ENCODE results near the gene FAM184A.

FAM184A gene

DNA sequence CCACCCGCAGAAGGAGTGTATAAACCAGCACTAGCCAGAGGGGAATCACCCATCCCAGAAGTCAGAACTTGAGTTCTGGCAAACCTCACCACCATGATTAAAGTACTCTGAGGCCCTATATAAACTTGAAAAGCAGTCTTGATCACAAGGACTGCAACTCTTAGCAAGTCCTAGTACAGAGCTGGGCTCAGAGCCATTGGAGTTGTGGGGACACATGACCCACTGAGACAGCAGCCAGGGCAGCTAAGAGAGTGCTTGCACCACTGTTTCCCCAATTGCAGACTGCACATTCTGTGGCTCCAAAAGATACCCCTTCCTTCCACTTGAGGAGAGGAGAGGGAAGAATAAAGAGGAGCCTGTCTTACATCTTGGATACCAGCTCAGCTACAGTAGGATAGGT, 138.8 kb downstream of the FAM184A start:
- Histone ChIP-seq H3K27ac (ENCODE audit: low read length) (no peak overlapping the region), H3K4me3 (ENCODE audit: low read depth in 1 of 2, low read length in 2 of 2) (no peak overlapping the region), H3K4me1 (ENCODE audit: insufficient read depth, low read length) (peaks cover 18% of the 10 kb centered on the region), H3K9ac (ENCODE audit: low read depth, low read length) (no peak overlapping the region), H3K79me2 (ENCODE audit: insufficient read depth, low read length) (peaks cover 35% of the 10 kb centered on the region), H2AFZ (ENCODE audit: low read depth, low read length) (no peak overlapping the region), H3K9me3 (ENCODE audit: insufficient read depth, low read length, severe bottlenecking) (no peaks in the 10 kb centered on the region), H3K4me2 (ENCODE audit: insufficient read depth, low read length) (no peak overlapping the region), H4K20me1 (ENCODE audit: insufficient read depth, low read length) (no peaks in the 10 kb centered on the region), H3K27me3 (ENCODE audit: insufficient read depth, low read length, poor library complexity) (no peaks in the 10 kb centered on the region), H3K36me3 (ENCODE audit: insufficient read depth, low read length) (no peaks in the 10 kb centered on the region)
- no peak for TF ChIP-seq EZH2 (IDR thresholded peaks at IDR 0.05; ENCODE audit: borderline replicate concordance, low read depth, low read length, severe bottlenecking)
- TF ChIP-seq, protein P1, sequence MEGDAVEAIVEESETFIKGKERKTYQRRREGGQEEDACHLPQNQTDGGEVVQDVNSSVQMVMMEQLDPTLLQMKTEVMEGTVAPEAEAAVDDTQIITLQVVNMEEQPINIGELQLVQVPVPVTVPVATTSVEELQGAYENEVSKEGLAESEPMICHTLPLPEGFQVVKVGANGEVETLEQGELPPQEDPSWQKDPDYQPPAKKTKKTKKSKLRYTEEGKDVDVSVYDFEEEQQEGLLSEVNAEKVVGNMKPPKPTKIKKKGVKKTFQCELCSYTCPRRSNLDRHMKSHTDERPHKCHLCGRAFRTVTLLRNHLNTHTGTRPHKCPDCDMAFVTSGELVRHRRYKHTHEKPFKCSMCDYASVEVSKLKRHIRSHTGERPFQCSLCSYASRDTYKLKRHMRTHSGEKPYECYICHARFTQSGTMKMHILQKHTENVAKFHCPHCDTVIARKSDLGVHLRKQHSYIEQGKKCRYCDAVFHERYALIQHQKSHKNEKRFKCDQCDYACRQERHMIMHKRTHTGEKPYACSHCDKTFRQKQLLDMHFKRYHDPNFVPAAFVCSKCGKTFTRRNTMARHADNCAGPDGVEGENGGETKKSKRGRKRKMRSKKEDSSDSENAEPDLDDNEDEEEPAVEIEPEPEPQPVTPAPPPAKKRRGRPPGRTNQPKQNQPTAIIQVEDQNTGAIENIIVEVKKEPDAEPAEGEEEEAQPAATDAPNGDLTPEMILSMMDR (IDR thresholded peaks at IDR 0.05; ENCODE audit: borderline replicate concordance, extremely low read depth, low read length, poor library complexity, severe bottlenecking), result no peak
- DNase-seq (no peak), ATAC-seq (ENCODE audit: insufficient read depth, low read depth) (no peak)

DNA sequence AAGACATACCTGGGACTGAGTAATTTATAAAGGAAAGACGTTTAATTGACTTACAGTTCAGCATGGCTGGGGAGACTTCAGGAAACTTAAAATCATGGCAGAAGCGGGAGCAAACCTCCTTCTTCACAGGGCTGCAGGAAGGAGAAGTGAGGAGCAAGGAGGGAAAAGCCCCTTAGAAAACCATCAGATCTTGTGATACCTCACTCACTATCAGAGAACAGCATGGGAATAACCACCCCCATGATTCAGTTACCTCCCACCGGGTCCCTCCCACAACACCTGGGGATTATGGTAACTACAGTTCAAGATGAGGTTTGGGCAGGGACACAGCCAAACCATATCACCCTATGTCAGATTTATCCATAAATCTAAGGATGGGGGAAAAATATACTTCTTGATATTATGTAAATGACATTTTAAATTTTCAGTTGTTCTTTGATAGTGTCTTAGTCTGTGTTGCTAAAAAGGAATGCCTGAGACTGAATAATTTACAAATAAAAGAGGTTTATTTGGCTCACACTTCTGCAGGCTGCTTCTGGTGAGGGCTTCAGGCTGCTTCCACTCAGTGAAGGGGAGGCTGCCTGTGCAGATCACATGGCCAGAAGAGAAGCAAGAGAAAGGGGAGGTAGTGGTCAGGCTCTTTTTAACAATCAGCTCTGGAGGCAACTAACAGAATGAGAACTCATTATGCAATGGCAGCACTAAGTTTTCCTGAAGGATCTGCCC, 142.3 kb downstream of the FAM184A start:
- no peaks in the 10 kb centered on the region for H3K27me3 ChIP-seq (ENCODE audit: insufficient read depth, low read length, poor library complexity)
- H3K4me3 ChIP-seq (ENCODE audit: low read depth in 1 of 2, low read length in 2 of 2), result peak overlapping the region in 1 of 2 experiments; percentile 78; a peak in 1 of 4 replicates
- peaks cover 19% of the 10 kb centered on the region for H3K36me3 ChIP-seq (ENCODE audit: insufficient read depth, low read length)
- peaks cover 67% of the 10 kb centered on the region for H3K79me2 ChIP-seq (ENCODE audit: insufficient read depth, low read length)
- DNase-seq (no peak), ATAC-seq (ENCODE audit: insufficient read depth, low read depth) (no peak)
- no peak overlapping the region for H2AFZ ChIP-seq (ENCODE audit: low read depth, low read length)
- no peaks in the 10 kb centered on the region for H3K9me3 ChIP-seq (ENCODE audit: insufficient read depth, low read length, severe bottlenecking)
- H3K4me2 ChIP-seq (ENCODE audit: insufficient read depth, low read length), result peak overlapping the region; percentile 82
- H4K20me1 ChIP-seq (ENCODE audit: insufficient read depth, low read length), result peaks cover 10% of the 10 kb centered on the region; the same call in 1 of the 2 replicates
- H3K27ac ChIP-seq (ENCODE audit: low read length), result no peak overlapping the region
- peaks cover 41% of the 10 kb centered on the region for H3K4me1 ChIP-seq (ENCODE audit: insufficient read depth, low read length)
- no peak for TF ChIP-seq EZH2 (IDR thresholded peaks at IDR 0.05; ENCODE audit: borderline replicate concordance, low read depth, low read length, severe bottlenecking)
- TF ChIP-seq, protein P1 (IDR thresholded peaks at IDR 0.05; ENCODE audit: borderline replicate concordance, extremely low read depth, low read length, poor library complexity, severe bottlenecking), result no peak
- H3K9ac ChIP-seq (ENCODE audit: low read depth, low read length), result no peak overlapping the region

DNA sequence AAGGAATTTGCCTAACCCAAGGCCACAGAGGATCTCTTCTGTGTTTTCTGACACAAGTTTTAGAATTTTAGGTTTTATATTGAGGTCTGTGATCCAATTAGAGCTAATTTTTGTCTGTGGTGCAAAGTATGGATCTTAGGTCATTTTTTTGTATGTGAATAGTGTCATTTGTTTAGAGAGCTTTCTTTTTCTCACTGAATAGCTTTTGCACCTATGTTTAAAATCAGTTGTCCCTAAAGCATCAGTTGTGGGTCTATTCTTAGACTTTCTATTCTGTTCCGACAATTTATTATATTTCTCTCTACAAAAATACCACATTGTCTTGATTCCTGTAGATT, 143.2 kb downstream of the FAM184A start:
- H3K36me3 ChIP-seq (ENCODE audit: insufficient read depth, low read length), result peaks cover 28% of the 10 kb centered on the region
- H3K79me2 ChIP-seq (ENCODE audit: insufficient read depth, low read length), result peaks cover 71% of the 10 kb centered on the region
- peak overlapping the region; percentile 43 to 78; a peak in 3 of 4 replicates for H3K4me3 ChIP-seq (ENCODE audit: low read depth in 1 of 2, low read length in 2 of 2)
- peak overlapping the region; percentile 99 for H3K9ac ChIP-seq (ENCODE audit: low read depth, low read length)
- peak overlapping the region; percentile 66 for H2AFZ ChIP-seq (ENCODE audit: low read depth, low read length)
- H3K4me2 ChIP-seq (ENCODE audit: insufficient read depth, low read length), result peak overlapping the region; percentile 82
- TF ChIP-seq, protein P1 (IDR thresholded peaks at IDR 0.05; ENCODE audit: borderline replicate concordance, extremely low read depth, low read length, poor library complexity, severe bottlenecking), result no peak
- no peak for TF ChIP-seq EZH2 (IDR thresholded peaks at IDR 0.05; ENCODE audit: borderline replicate concordance, low read depth, low read length, severe bottlenecking)
- H3K4me1 ChIP-seq (ENCODE audit: insufficient read depth, low read length), result peaks cover 41% of the 10 kb centered on the region
- H3K9me3 ChIP-seq (ENCODE audit: insufficient read depth, low read length, severe bottlenecking), result no peaks in the 10 kb centered on the region
- ATAC-seq (ENCODE audit: insufficient read depth, low read depth), result no peak
- no peak for DNase-seq
- peak overlapping the region; percentile 94 for H3K27ac ChIP-seq (ENCODE audit: low read length)
- peaks cover 10% of the 10 kb centered on the region; the same call in 1 of the 2 replicates for H4K20me1 ChIP-seq (ENCODE audit: insufficient read depth, low read length)
- H3K27me3 ChIP-seq (ENCODE audit: insufficient read depth, low read length, poor library complexity), result no peaks in the 10 kb centered on the region
